Skeletal muscle tissue (tissue), 4 donors: ENCODE results near the gene SAMM50. TPM values are rescaled to one million over a fixed set of nuclear protein-coding genes. Genes with fewer than 3 reads are reported as not detected.

Experiments
- H3K27ac ChIP-seq: one replicate; pipeline ENCODE4 v1.7.0; 2013; ENCODE audit warnings: mild to moderate bottlenecking, low read depth, low read length, inconsistent platforms
- H3K27me3 ChIP-seq, 3 donors: one replicate each; pipeline ENCODE4 v1.7.0; 2013; ENCODE audit warnings: low read length in 3 of 3; ENCODE audit not compliant: control insufficient read depth in 3 of 3, insufficient read depth in 3 of 3
- H3K36me3 ChIP-seq, 3 donors: one replicate each; pipeline ENCODE4 v1.7.0; 2013; ENCODE audit warnings: low read length in 3 of 3; ENCODE audit not compliant: control insufficient read depth in 3 of 3, insufficient read depth in 3 of 3
- H3K4me1 ChIP-seq, 3 donors: one replicate each; pipeline ENCODE4 v1.7.0; 2013; ENCODE audit warnings: low read length in 3 of 3, mild to moderate bottlenecking in 3 of 3; ENCODE audit not compliant: control insufficient read depth in 3 of 3, insufficient read depth in 3 of 3
- H3K4me3 ChIP-seq, 3 donors: one replicate each; pipeline ENCODE4 v1.7.0; 2013; ENCODE audit warnings: low read length in 3 of 3
- H3K9ac ChIP-seq, 3 donors: one replicate each; pipeline ENCODE4 v1.7.0; 2013; ENCODE audit warnings: low read length in 3 of 3, mild to moderate bottlenecking in 3 of 3, moderate library complexity in 2 of 3, low read depth in 1 of 3
- H3K9me3 ChIP-seq, 3 donors: one replicate each; pipeline ENCODE4 v1.7.0; 2013; ENCODE audit warnings: low read length in 3 of 3; ENCODE audit not compliant: control insufficient read depth in 3 of 3
- total RNA-seq: library from RNA; depleted of rRNA; stranded (reverse); fragments of >200 nt; gene quantifications from one replicate; pipeline ENCODE4 v1.2.3, GENCODE V29; 2014
- donor health status: Osteomylitis.

Gene SAMM50
- total RNA-seq, 1 donor from 2014 or later, result 59.5 TPM

DNA sequence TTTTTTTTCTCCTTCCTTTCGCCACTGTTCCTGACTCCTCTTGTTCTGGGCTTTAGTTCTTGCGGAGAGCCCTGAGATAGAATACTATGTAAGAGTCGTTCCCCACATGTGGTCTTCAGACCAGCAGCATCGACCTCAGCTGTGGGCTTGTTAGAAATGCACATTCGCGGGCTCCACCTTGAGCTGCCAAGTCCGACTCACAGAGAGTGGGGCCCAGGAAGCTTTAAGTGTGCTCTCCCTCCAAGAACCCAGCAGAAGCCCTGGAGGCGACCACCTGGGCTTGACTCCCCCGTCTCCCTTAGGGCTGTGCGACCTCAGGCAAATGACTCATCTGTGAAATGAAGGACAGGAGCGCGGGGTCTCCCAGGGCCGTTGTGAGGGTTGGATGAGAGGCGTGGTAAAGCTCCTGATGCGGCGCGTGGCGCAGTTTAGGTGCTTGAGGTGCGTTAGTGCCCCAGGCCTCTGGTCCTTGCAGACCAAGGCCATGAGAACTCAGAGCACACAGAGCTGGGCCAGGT, 18.8 kb downstream of the SAMM50 start:
- Histone ChIP-seq H3K27me3 (no peaks in the 10 kb centered on the region), H3K27ac (no peak overlapping the region), H3K4me3 (no peak overlapping the region), H3K4me1 (no peaks in the 10 kb centered on the region), H3K36me3 (peaks cover 74 to 85% (median 84%) of the 10 kb centered on the region in 3 donors), H3K9ac (no peak overlapping the region), H3K9me3 (no peaks in the 10 kb centered on the region)

DNA sequence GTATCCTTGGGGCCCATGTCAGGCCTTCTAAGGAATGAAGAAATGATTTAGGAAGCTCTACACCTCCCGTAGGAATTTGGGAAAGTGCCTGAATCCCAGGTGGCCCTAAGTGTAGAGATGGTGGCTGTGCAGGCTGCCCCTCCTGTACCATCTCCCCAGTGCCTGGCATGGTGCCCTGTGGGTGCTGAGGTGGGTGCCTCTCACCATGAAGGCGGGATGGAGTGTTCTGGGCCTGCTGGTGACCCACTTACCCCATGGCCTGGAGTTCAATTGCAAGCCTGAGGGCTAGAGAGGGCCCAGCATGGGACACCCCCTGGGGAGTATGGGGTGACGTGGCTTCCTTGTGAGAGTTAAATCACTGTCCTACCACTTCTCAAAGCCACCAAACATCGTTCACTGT, 19.8 kb downstream of the SAMM50 start:
- no peak overlapping the region for H3K9ac ChIP-seq
- H3K27me3 ChIP-seq, result no peaks in the 10 kb centered on the region
- H3K4me1 ChIP-seq, result no peaks in the 10 kb centered on the region
- H3K27ac ChIP-seq, result no peak overlapping the region
- H3K4me3 ChIP-seq, result no peak overlapping the region
- peaks cover 76 to 86% (median 85%) of the 10 kb centered on the region in 3 donors for H3K36me3 ChIP-seq
- H3K9me3 ChIP-seq, result no peaks in the 10 kb centered on the region

DNA sequence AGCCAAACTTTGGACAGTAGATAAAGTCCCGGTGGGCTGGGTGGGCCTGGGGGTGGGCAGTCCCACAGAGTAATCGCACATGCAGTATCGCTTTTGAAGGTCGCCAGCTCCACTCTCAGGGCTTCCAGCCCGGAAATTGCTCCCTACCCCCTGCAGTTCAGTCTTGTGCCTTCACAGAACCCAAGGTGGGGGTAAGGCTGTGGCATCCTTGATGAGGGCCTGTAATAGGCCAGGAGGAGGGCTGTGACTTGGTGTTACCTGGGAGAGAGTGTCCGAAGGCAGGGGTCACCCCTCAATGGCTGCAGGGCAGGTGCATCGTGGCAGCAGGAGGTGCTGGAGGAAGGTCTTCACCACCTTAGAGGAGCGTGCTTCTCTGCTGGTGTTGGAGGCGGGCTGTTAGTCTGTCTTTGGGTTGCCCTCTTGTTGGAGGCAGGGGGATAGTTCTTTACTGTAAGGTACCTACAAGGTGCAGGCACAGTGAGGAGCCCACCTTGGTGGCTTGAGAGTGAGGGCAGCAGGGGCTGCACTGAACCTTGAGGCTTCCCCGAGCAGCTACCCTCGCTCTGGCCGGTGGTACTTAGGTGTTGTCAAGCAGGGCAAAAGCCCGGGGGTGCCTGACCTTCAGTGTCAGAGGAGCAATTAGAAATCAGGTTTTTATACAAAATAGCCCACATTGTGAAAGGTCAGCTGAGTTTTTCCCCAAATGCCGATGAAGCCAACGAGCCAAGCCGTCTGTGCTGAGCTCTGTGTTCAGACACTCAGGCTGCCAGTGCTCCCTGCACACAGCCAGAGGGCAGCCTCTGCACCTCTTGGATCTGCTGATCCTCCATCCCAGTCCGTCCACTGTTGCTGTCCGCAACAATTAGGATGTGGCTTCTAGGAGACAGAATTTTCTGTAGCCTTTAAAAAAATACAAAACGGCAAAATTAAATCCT, 21.9 kb downstream of the SAMM50 start:
- Histone ChIP-seq H3K36me3 (peaks cover 82 to 92% (median 86%) of the 10 kb centered on the region in 3 donors), H3K27me3 (no peaks in the 10 kb centered on the region), H3K9me3 (no peaks in the 10 kb centered on the region), H3K27ac (no peak overlapping the region), H3K4me3 (no peak overlapping the region), H3K4me1 (no peaks in the 10 kb centered on the region), H3K9ac (no peak overlapping the region)

DNA sequence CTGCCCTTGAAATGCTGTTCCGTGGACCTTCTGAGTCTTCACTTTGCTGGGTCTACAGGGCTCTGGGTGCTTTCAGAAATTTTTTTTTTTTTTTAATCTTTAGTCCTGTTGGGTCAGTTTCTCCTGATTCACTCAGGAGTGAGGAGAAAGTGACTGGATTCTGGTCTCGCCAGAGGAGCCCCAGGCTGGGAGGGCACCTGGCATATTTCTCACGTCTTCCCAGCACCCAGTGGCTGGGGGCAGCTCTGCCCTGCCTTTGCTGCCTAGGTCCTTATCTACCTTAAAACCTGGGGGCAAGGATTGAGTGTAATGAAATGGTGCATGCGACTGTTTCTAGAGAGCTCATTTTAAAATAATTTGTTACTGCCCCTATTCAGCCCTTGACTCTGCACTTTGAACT, 23.3 kb downstream of the SAMM50 start:
- H3K4me1 ChIP-seq, result no peaks in the 10 kb centered on the region
- peaks cover 76 to 84% (median 82%) of the 10 kb centered on the region in 3 donors for H3K36me3 ChIP-seq
- no peaks in the 10 kb centered on the region for H3K9me3 ChIP-seq
- no peak overlapping the region for H3K27ac ChIP-seq
- no peaks in the 10 kb centered on the region for H3K27me3 ChIP-seq
- H3K4me3 ChIP-seq, result no peak overlapping the region
- no peak overlapping the region for H3K9ac ChIP-seq

DNA sequence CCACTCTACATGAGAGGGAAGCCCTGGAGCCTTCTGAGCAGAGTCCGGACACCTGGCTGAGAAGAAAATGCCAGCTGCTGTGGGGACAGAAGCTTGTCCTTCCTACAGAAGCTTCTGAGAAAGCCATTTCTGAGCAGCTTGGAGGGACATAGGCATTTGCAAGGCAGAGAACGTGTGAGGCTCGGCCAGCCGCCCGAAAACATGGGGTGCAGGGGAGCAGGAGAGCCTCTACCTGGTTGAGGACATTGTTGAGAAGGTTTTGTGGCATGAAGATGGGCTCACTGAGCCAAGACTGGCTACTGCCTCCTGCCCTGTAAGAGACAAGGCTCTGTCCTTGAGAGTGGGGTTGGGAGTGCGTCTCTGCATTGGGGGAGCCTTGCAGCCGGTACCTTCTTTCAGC, 25.3 kb downstream of the SAMM50 start:
- H3K9me3 ChIP-seq, result no peaks in the 10 kb centered on the region
- peak overlapping the region in 1 of 3 donors; percentile 3 for H3K9ac ChIP-seq
- no peak overlapping the region for H3K27ac ChIP-seq
- peaks cover 70 to 81% (median 77%) of the 10 kb centered on the region in 3 donors for H3K36me3 ChIP-seq
- H3K27me3 ChIP-seq, result no peaks in the 10 kb centered on the region
- no peaks in the 10 kb centered on the region for H3K4me1 ChIP-seq
- no peak overlapping the region for H3K4me3 ChIP-seq

DNA sequence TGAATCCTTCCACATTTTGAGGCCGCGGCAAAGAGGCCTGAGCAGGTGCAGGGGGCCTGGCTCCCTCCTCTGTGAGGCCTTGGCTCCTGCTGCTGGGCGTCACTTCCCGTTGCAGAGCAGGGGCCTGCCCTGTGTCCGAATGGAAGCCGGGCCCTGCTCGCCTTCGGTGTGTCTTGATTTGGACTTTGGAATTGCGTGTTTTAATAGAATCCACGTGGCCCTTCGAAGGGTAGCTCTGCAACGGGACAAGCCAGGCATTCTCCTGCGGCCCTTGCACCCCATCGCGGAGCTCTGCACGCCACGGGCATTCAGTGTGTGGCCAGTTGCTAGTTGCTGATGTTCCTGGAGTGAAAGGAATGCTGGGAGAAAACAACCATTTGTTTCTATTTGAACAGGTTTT, 25.8 kb downstream of the SAMM50 start:
- peaks cover 67 to 78% (median 74%) of the 10 kb centered on the region in 3 donors for H3K36me3 ChIP-seq
- H3K9me3 ChIP-seq, result no peaks in the 10 kb centered on the region
- H3K9ac ChIP-seq, result peak overlapping the region in 1 of 3 donors; percentile 3
- H3K4me3 ChIP-seq, result no peak overlapping the region
- H3K27me3 ChIP-seq, result no peaks in the 10 kb centered on the region
- H3K27ac ChIP-seq, result no peak overlapping the region
- H3K4me1 ChIP-seq, result no peaks in the 10 kb centered on the region

DNA sequence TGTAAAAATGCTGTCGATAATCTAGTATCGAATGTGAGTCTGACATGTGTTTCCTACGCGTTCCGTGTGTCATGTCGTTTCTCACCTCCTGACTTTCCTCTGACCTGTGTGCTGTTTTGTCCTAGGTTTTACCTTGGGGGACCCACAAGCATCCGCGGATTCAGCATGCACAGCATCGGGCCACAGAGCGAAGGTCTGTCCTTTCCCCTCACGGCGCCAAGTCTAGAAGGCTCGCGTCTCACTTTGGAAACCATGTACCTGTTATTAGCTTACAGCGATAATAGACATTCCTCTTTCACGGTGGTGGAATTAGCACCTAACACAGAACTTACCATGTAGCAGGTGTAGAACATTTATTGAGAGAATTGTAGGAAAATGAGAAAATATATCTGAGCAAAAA, 28.6 kb downstream of the SAMM50 start:
- Histone ChIP-seq H3K4me3 (no peak overlapping the region), H3K36me3 (peaks cover 43 to 60% (median 57%) of the 10 kb centered on the region in 3 donors), H3K9ac (no peak overlapping the region), H3K4me1 (peaks cover 4 to 12% (median 5%) of the 10 kb centered on the region in 3 donors), H3K27ac (no peak overlapping the region), H3K9me3 (no peaks in the 10 kb centered on the region), H3K27me3 (no peaks in the 10 kb centered on the region)

DNA sequence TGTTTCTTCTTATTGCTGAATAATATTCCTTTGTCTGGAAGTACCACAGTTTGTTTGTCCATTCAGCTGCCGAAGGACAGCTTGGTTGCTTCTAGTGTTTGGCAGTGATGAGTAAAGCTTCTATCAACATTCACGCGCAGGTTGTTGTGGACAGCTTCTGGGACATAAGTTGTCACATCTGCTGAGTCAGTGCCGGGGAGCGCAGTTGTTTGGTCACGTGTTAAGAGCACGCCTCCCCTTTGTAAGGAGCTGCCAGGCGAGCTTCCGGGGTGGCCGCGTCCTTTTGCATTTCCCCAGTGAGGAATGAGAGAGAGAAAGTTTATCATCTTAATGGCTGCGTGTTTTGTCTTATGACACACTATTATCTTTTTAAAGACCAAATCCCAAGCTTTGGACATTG, 30.3 kb downstream of the SAMM50 start:
- Histone ChIP-seq H3K9ac (no peak overlapping the region), H3K27ac (no peak overlapping the region), H3K27me3 (no peaks in the 10 kb centered on the region), H3K36me3 (peaks cover 35 to 56% (median 54%) of the 10 kb centered on the region in 3 donors), H3K4me3 (no peak overlapping the region), H3K9me3 (no peaks in the 10 kb centered on the region), H3K4me1 (peaks cover 4 to 14% (median 5%) of the 10 kb centered on the region in 3 donors)

DNA sequence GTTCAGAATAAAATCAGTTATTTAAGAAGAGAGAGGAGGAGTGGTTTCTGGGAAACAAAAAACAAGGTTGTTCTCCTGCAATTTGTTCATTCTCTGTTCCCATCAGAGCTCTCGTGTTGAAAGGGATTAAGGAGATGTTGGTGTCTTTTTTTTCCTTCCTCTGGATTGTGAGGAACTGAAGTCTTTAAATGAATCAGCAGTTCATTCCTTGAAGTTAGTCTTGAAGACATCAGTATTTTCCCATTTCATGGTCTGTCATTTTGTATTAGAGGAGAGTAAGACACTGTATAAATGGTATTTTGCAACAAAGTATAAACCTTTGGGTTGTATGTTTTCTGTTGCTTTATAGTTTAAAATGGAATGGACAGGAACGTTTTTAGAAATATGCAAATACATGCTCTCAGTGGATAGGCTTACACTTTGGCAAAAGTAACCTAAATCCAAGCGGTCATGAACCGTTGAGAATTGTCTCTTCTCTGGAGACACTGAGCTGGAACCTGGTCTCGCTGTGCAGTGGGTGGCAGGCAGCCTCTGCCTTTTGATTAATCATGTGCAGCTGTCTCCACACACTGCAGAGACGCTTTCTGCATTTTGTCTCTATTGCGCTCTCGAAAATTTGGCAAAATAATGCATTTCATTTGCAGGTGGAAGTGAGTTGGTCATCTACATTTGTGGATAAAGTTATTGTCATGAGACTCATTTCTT, 33.0 kb downstream of the SAMM50 start:
- no peak overlapping the region for H3K27ac ChIP-seq
- peaks cover 45 to 66% (median 63%) of the 10 kb centered on the region in 3 donors for H3K36me3 ChIP-seq
- H3K4me1 ChIP-seq, result peaks cover 4 to 14% (median 9%) of the 10 kb centered on the region in 3 donors
- no peak overlapping the region for H3K4me3 ChIP-seq
- H3K27me3 ChIP-seq, result no peaks in the 10 kb centered on the region
- H3K9ac ChIP-seq, result no peak overlapping the region
- no peaks in the 10 kb centered on the region for H3K9me3 ChIP-seq

DNA sequence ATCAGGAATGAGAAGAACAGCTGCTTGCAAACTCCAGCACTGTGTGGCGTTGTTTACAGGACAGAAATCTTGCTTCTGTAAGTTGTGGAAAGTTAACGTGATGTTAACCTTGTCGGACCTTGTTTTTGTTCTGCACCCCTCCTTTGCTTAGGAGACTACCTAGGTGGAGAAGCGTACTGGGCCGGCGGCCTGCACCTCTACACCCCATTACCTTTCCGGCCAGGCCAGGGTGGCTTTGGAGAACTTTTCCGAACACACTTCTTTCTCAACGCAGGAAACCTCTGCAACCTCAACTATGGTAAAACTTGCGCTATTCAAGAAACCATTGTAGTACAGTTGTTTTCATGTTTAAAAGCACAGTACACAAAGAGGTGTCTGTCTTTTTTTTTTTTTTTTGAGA, 33.7 kb downstream of the SAMM50 start:
- Histone ChIP-seq H3K9ac (no peak overlapping the region), H3K9me3 (no peaks in the 10 kb centered on the region), H3K4me1 (peaks cover 5 to 20% (median 16%) of the 10 kb centered on the region in 3 donors), H3K27ac (no peak overlapping the region), H3K4me3 (no peak overlapping the region), H3K27me3 (no peaks in the 10 kb centered on the region), H3K36me3 (peaks cover 39 to 60% (median 58%) of the 10 kb centered on the region in 3 donors)
